Mesenchymal stem cell (in vitro differentiated cells and primary cell): ENCODE measurements around the gene KIF2A.
A peak's percentile ranks its signal among the peaks of the same experiment; 100 is the strongest.

Source experiments
- DNase-seq: peaks from one replicate; pipeline ENCODE4 v3.0.0-alpha.2; 2013
- H2AFZ ChIP-seq: one replicate; pipeline ENCODE4 v1.6.1; 2013; ENCODE audit warnings: low read depth, mild to moderate bottlenecking, control low read depth, inconsistent platforms, low read length, moderate library complexity
- H2AK5ac ChIP-seq: 2 replicates; pipeline ENCODE4 v1.6.1; 2013; ENCODE audit warnings: low read length, moderate library complexity, mild to moderate bottlenecking, inconsistent platforms; ENCODE audit not compliant: severe bottlenecking
- H2BK120ac ChIP-seq: one replicate; pipeline ENCODE4 v1.6.1; 2013; ENCODE audit warnings: low read depth, mild to moderate bottlenecking, inconsistent platforms, low read length, moderate library complexity
- H2BK12ac ChIP-seq, 2 experiments: one replicate each; pipeline ENCODE4 v1.6.1; 2013; ENCODE audit warnings: inconsistent platforms in 2 of 2, low read length in 2 of 2, mild to moderate bottlenecking in 2 of 2, moderate library complexity in 2 of 2, control low read depth in 1 of 2
- H2BK15ac ChIP-seq: one replicate; pipeline ENCODE4 v1.6.1; 2013; ENCODE audit warnings: mild to moderate bottlenecking, low read depth, inconsistent platforms; ENCODE audit not compliant: poor library complexity, severe bottlenecking
- H2BK5ac ChIP-seq: 2 replicates; pipeline ENCODE4 v1.6.1; 2013; ENCODE audit warnings: low read depth, mild to moderate bottlenecking, low read length, control low read depth, inconsistent platforms; ENCODE audit not compliant: poor library complexity, severe bottlenecking
- H3K14ac ChIP-seq, 2 experiments: one replicate each; pipeline ENCODE4 v1.6.1; 2013; ENCODE audit warnings: inconsistent platforms in 2 of 2, low read length in 2 of 2, control low read depth in 1 of 2, mild to moderate bottlenecking in 1 of 2, moderate library complexity in 1 of 2
- H3K18ac ChIP-seq, 2 experiments: one replicate each; pipeline ENCODE4 v1.6.1; 2013; ENCODE audit warnings: inconsistent platforms in 2 of 2, low read length in 2 of 2, control low read depth in 1 of 2, low read depth in 1 of 2, mild to moderate bottlenecking in 1 of 2
- H3K23ac ChIP-seq, 2 experiments: one replicate each; pipeline ENCODE4 v1.6.1; 2013; ENCODE audit warnings: inconsistent platforms in 2 of 2, low read length in 2 of 2, mild to moderate bottlenecking in 2 of 2, moderate library complexity in 2 of 2, control low read depth in 1 of 2
- H3K27ac ChIP-seq: 2 replicates; pipeline ENCODE4 v1.5.1; 2013; ENCODE audit warnings: mild to moderate bottlenecking, moderate library complexity, low read length, control low read depth, inconsistent platforms; ENCODE audit not compliant: poor library complexity, severe bottlenecking
- H3K27me3 ChIP-seq, 2 experiments: 2 replicates each; pipeline versions ENCODE4 v1.6.1 to v1.7.0; 2013; ENCODE audit warnings: low read length in 2 of 2, mild to moderate bottlenecking in 2 of 2, moderate library complexity in 2 of 2, control low read depth in 1 of 2, inconsistent platforms in 1 of 2; ENCODE audit not compliant: control insufficient read depth in 1 of 2, insufficient read depth in 1 of 2
- H3K36me3 ChIP-seq, 2 experiments: 2 replicates each; pipeline versions ENCODE4 v1.6.1 to v1.7.0; 2013; ENCODE audit warnings: low read length in 2 of 2, control low read depth in 1 of 2, inconsistent platforms in 1 of 2, low read depth in 1 of 2, mild to moderate bottlenecking in 1 of 2; ENCODE audit not compliant: insufficient read depth in 2 of 2, control insufficient read depth in 1 of 2
- H3K4ac ChIP-seq, 2 experiments: one replicate each; pipeline ENCODE4 v1.6.1; 2013; ENCODE audit warnings: inconsistent platforms in 2 of 2, low read length in 2 of 2, mild to moderate bottlenecking in 2 of 2, moderate library complexity in 2 of 2, control low read depth in 1 of 2, low read depth in 1 of 2
- H3K4me1 ChIP-seq: 2 replicates; pipeline ENCODE4 v1.6.1; 2013; ENCODE audit warnings: low read depth, low read length, control low read depth; ENCODE audit not compliant: control insufficient read depth, insufficient read depth
- H3K4me2 ChIP-seq: 2 replicates; pipeline ENCODE4 v1.6.1; 2013; ENCODE audit warnings: low read length, mild to moderate bottlenecking, inconsistent platforms; ENCODE audit not compliant: poor library complexity, severe bottlenecking
- H3K4me3 ChIP-seq, 2 experiments: 2 replicates each; pipeline versions ENCODE4 v1.5.1 to v1.7.0; 2013; ENCODE audit warnings: low read length in 2 of 2, mild to moderate bottlenecking in 2 of 2, control low read depth in 1 of 2, low read depth in 1 of 2; ENCODE audit not compliant: insufficient read depth in 1 of 2
- H3K79me1 ChIP-seq: replicated peaks from 2 replicates; pipeline ENCODE4 v1.6.1; 2013; ENCODE audit warnings: mild to moderate bottlenecking, control low read depth, low read length, inconsistent platforms; ENCODE audit not compliant: poor library complexity, severe bottlenecking
- H3K9ac ChIP-seq: 2 replicates; pipeline ENCODE4 v1.7.0; 2013; ENCODE audit warnings: mild to moderate bottlenecking, low read length, moderate library complexity
- H3K9me3 ChIP-seq: 2 replicates; pipeline ENCODE4 v1.7.0; 2013; ENCODE audit warnings: mild to moderate bottlenecking, low read length; ENCODE audit not compliant: control insufficient read depth
- H4K8ac ChIP-seq: one replicate; pipeline ENCODE4 v1.6.1; 2013; ENCODE audit warnings: inconsistent platforms, mild to moderate bottlenecking, low read length, moderate library complexity
- H4K91ac ChIP-seq: one replicate; pipeline ENCODE4 v1.6.1; 2013; ENCODE audit warnings: mild to moderate bottlenecking, low read length, inconsistent platforms
- WGBS: methylation state at CpG from one replicate; pipeline ENCODE4 v1.1.7; 2013; ENCODE audit warnings: mixed read lengths; 5-methylcytosine and 5-hydroxymethylcytosine counted together

The KIF2A gene

GRCh38 chr5:62260513-62260912, 45.5 kb upstream of the KIF2A start:
- Histone ChIP-seq H3K27me3 (no peaks in the 10 kb centered on the region), H3K4ac (no peak overlapping the region), H3K36me3 (no peaks in the 10 kb centered on the region), H2BK12ac (no peak overlapping the region), H4K8ac (no peak overlapping the region), H2BK120ac (no peak overlapping the region), H3K4me3 (no peak overlapping the region), H4K91ac (no peak overlapping the region), H2AK5ac (no peak overlapping the region), H3K9me3 (no peaks in the 10 kb centered on the region), H3K79me1 (no peaks in the 10 kb centered on the region), H3K4me1 (no peaks in the 10 kb centered on the region), H2BK5ac (no peak overlapping the region), H3K9ac (no peak overlapping the region), H2BK15ac (no peak overlapping the region), H3K4me2 (no peak overlapping the region), H3K18ac (no peak overlapping the region), H3K27ac (no peak overlapping the region), H2AFZ (no peak overlapping the region), H3K14ac (no peak overlapping the region), H3K23ac (no peak overlapping the region)
- 88% methylated on average over 5 of the region's 5 CpGs for WGBS
- no peak for DNase-seq

DNA sequence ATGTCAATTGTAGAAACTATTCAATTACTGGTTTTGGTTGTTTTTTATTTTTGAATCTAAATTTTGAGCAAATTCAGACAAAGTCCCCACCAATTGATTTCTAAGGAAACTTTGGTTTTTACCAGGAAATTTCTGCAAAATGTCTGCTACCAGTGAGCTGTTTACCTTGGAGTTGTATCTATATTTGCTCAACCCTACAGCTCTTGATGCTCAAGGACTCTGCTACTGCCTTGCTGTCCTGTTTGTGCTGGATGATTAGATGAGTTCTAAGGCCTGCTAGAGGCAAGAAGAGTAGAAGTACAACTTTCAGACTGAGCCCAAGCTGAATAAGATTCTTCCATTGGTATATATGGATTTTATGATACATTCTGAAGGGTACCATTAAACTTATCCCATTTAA, 42.6 kb upstream of the KIF2A start:
- H3K9ac ChIP-seq = no peak overlapping the region
- no peak overlapping the region for H3K14ac ChIP-seq
- no peak overlapping the region for H2BK5ac ChIP-seq
- no peak overlapping the region for H3K23ac ChIP-seq
- H3K4ac ChIP-seq = no peak overlapping the region
- no peak overlapping the region for H3K4me3 ChIP-seq
- no peaks in the 10 kb centered on the region for H3K79me1 ChIP-seq
- H3K27me3 ChIP-seq = no peaks in the 10 kb centered on the region
- H3K18ac ChIP-seq = no peak overlapping the region
- no peak overlapping the region for H3K4me2 ChIP-seq
- no peak overlapping the region for H4K91ac ChIP-seq
- H2BK120ac ChIP-seq = no peak overlapping the region
- H2AFZ ChIP-seq = no peak overlapping the region
- DNase-seq = no peak
- H4K8ac ChIP-seq = no peak overlapping the region
- no peak overlapping the region for H3K27ac ChIP-seq
- H3K9me3 ChIP-seq = no peaks in the 10 kb centered on the region
- H3K36me3 ChIP-seq = no peaks in the 10 kb centered on the region
- H2BK12ac ChIP-seq = no peak overlapping the region
- H3K4me1 ChIP-seq = no peaks in the 10 kb centered on the region
- no peak overlapping the region for H2AK5ac ChIP-seq
- no peak overlapping the region for H2BK15ac ChIP-seq

DNA sequence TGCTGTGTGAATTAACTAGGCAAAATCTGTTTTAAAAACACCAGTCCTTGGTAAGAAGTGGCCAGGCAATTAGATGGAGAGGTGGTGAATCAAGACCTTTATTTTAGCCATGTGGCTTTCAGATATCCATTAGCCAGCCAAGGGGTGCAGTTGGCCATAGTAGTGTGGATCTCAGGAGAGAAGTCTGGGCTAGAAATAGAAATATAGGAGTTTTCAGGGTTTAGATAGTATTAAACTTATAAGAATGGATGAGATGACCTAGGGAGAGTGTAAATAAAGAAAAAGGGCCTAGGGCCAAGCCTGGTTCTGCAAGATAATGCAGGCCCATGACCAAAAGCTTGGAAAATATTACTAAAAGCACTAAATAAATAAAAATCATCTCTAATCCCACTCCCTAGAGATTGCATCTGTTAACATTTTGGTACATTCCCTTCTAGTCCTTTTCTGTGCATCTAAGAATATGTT, 40.3 kb upstream of the KIF2A start:
- no peaks in the 10 kb centered on the region for H3K79me1 ChIP-seq
- no peak overlapping the region for H3K4me2 ChIP-seq
- no peak overlapping the region for H3K9ac ChIP-seq
- no peak overlapping the region for H2BK120ac ChIP-seq
- H3K27me3 ChIP-seq = no peaks in the 10 kb centered on the region
- H2BK12ac ChIP-seq = no peak overlapping the region
- H3K14ac ChIP-seq = no peak overlapping the region
- H2BK15ac ChIP-seq = no peak overlapping the region
- no peak for DNase-seq
- no peak overlapping the region for H3K4me3 ChIP-seq
- H3K9me3 ChIP-seq = no peaks in the 10 kb centered on the region
- no peak overlapping the region for H2AFZ ChIP-seq
- no peak overlapping the region for H3K23ac ChIP-seq
- no peak overlapping the region for H3K4ac ChIP-seq
- H3K27ac ChIP-seq = no peak overlapping the region
- H2BK5ac ChIP-seq = no peak overlapping the region
- H4K8ac ChIP-seq = no peak overlapping the region
- no peak overlapping the region for H2AK5ac ChIP-seq
- H4K91ac ChIP-seq = no peak overlapping the region
- no peaks in the 10 kb centered on the region for H3K4me1 ChIP-seq
- no peak overlapping the region for H3K18ac ChIP-seq
- no peaks in the 10 kb centered on the region for H3K36me3 ChIP-seq

DNA sequence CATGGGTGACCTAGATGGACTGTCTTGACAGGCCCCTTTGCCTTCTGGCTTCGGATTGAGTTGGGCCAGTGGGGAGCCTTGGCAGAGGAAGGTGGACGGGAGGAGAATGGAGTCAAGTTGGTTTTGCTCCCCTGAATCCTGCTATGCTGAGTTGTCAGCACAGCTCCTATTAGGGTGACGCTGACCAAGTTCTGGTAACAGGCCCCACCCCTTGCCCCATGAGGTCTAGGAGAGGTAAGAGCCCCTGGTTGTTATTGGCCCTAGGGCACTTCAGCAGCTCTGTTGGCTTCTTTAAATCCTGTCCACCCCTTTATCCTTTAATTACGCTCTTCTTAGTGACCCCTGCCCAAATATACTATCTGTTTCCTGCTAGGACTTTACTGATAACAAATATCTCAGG, 39.4 kb upstream of the KIF2A start:
- Histone ChIP-seq H4K8ac (no peak overlapping the region), H3K4me2 (no peak overlapping the region), H3K36me3 (no peaks in the 10 kb centered on the region), H3K27me3 (no peaks in the 10 kb centered on the region), H2BK15ac (no peak overlapping the region), H3K4me1 (no peaks in the 10 kb centered on the region), H2BK5ac (no peak overlapping the region), H2BK120ac (no peak overlapping the region), H2BK12ac (no peak overlapping the region), H3K79me1 (no peaks in the 10 kb centered on the region), H3K23ac (no peak overlapping the region), H3K4ac (no peak overlapping the region), H2AK5ac (peak overlapping the region; percentile 19), H3K4me3 (no peak overlapping the region), H2AFZ (no peak overlapping the region), H3K14ac (no peak overlapping the region), H3K27ac (no peak overlapping the region), H3K9ac (no peak overlapping the region), H4K91ac (no peak overlapping the region), H3K18ac (no peak overlapping the region), H3K9me3 (no peaks in the 10 kb centered on the region)
- 93% methylated on average over 4 of the region's 4 CpGs for WGBS
- no peak for DNase-seq
